HFF-Myc (cell line): ENCODE results near the gene PRPH.
"Not testable (repeated sequence)": the region's sequence is repeated elsewhere in the genome, so short reads cannot be mapped to it uniquely, and the experiment has no call there.

Source experiments
- DNase-seq: peaks from one replicate; pipeline ENCODE4 v3.0.0-alpha.2; 2011; ENCODE audit warnings: low read depth; ENCODE audit errors: extremely low read depth
- H3K4me3 ChIP-seq: replicated peaks from 2 replicates; pipeline ENCODE4 v1.5.1; 2011; ENCODE audit warnings: low read depth, mild to moderate bottlenecking, control low read depth, low read length
- TF ChIP-seq, protein P1 (sequence below): IDR thresholded peaks from 2 replicates; pipeline ENCODE4 v1.5.1; 2012; ENCODE audit warnings: mild to moderate bottlenecking, low read depth, low read length, control low read depth; ENCODE audit errors: missing control alignments

PRPH gene

DNA sequence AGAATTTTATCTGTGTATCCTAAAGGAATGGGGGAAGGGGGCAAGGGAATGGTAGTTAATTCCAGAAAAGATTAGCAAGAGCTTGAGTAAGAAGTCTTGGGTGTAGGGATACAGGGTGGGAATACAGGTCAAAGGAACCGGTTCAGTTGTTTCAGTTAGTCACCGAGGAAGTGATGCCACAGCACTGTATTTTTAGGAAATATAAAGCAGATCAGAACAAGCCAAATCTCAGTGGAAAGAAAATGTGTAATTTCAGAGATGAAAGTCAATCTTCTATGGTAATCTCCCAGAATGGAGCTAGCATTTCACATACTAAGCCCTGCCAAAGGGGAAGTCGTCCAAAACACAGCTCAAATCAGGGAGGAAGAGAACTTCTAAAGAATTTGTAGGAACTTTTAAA lies 34.8 kb upstream of the PRPH start:
- H3K4me3 ChIP-seq, result no peak overlapping the region
- TF ChIP-seq, protein P1, sequence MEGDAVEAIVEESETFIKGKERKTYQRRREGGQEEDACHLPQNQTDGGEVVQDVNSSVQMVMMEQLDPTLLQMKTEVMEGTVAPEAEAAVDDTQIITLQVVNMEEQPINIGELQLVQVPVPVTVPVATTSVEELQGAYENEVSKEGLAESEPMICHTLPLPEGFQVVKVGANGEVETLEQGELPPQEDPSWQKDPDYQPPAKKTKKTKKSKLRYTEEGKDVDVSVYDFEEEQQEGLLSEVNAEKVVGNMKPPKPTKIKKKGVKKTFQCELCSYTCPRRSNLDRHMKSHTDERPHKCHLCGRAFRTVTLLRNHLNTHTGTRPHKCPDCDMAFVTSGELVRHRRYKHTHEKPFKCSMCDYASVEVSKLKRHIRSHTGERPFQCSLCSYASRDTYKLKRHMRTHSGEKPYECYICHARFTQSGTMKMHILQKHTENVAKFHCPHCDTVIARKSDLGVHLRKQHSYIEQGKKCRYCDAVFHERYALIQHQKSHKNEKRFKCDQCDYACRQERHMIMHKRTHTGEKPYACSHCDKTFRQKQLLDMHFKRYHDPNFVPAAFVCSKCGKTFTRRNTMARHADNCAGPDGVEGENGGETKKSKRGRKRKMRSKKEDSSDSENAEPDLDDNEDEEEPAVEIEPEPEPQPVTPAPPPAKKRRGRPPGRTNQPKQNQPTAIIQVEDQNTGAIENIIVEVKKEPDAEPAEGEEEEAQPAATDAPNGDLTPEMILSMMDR, result no peak
- no peak for DNase-seq

DNA sequence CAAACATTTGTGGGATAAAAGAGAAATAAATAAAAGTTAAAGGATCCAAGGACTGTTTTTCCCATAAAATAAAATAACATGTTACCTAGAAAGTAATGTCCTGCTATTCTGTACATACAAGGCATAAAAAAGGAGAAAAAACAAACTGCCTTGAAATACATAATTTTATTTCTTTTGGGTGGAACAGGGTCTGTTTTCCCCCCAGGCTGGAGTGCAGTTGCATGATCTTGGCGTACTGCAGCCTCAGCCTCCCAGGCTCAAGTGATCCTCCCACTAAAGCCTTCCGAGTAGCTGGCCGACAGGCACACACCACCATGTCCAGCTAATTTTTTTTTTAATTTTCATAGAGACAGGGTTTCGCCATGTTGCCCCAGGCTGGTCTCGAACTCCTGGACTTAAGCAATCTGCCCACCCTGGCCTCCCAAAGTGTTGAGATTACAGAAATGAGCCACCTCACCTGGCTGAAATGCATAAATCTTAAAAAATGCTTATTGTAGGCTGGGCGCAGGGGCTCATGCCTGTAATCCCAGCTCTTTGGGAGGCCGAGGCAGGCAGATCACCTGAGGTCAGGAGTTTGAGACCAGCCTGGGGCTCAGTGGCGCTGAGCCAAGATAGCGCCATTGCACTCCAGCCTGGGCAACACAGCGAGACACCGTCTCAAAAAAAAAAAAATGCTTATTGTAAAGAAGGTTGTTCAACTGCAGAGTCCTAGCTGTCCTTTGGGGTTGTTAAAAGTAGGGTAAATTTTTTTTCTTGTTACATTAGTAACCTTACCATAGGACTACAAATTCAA lies 34.2 kb upstream of the PRPH start:
- no peak overlapping the region for H3K4me3 ChIP-seq
- DNase-seq, result no peak
- TF ChIP-seq, protein P1, result no peak

DNA sequence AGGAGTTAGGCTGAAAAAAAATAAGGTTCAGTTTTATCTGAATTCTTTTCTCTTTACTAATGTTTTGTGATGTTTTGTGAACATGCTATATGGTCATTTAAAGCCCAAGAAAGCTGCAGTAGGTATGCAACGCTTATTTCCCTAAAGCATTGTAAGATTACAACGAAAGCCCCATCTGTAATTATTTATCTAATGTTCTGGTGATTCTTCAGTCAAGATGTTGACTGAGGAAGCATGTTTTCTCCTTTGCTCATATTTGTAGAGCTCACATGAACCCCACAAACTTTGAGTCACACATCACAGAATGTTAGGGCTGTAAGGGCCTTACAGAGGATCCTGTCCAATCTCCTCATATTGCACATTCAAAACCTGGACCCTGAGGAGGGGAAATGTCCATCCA lies 33.2 kb upstream of the PRPH start:
- no peak for DNase-seq
- no peak overlapping the region for H3K4me3 ChIP-seq
- TF ChIP-seq, protein P1, result no peak

DNA sequence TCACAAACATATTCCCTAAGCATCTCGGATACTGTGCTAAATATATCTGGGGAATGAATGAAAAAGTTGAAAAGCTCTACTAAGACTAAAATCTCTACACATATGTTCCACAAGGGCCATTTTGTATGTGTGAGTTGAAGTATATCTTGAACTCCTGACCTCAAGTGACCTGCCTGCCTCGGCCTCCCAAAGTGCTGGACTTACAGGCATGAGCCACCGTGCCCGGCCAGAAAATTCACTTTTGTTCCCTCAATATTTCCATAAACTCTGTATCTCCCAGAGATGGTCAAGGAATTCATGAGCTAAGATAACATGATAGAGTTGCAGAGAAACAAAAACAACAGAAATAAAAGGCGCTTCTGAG lies 31.6 kb upstream of the PRPH start:
- peak overlapping the region; percentile 90 for H3K4me3 ChIP-seq
- no peak for DNase-seq
- TF ChIP-seq, protein P1, result no peak

DNA sequence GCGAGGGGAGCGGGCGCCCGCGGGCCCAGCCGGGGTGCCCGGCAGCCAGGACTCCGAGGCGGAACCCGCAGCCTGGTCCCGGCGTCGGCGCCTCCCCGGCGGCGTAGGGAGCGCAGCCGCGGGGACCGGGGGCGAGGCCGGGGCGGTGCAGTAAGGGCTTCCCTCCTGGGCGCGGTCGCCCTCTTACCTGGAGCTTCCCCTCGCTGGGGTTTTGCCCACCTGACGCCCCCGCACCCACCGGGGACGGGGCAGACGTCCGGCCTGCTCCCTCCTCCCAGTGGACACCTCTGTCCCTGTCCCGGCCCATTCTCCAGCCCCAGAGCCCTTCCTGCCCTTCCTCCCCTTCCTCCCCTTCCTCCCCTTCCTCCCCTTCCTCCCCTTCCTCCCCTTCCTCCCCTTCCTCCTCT lies 30.5 kb upstream of the PRPH start:
- TF ChIP-seq, protein P1, result no peak
- no peak for DNase-seq

DNA sequence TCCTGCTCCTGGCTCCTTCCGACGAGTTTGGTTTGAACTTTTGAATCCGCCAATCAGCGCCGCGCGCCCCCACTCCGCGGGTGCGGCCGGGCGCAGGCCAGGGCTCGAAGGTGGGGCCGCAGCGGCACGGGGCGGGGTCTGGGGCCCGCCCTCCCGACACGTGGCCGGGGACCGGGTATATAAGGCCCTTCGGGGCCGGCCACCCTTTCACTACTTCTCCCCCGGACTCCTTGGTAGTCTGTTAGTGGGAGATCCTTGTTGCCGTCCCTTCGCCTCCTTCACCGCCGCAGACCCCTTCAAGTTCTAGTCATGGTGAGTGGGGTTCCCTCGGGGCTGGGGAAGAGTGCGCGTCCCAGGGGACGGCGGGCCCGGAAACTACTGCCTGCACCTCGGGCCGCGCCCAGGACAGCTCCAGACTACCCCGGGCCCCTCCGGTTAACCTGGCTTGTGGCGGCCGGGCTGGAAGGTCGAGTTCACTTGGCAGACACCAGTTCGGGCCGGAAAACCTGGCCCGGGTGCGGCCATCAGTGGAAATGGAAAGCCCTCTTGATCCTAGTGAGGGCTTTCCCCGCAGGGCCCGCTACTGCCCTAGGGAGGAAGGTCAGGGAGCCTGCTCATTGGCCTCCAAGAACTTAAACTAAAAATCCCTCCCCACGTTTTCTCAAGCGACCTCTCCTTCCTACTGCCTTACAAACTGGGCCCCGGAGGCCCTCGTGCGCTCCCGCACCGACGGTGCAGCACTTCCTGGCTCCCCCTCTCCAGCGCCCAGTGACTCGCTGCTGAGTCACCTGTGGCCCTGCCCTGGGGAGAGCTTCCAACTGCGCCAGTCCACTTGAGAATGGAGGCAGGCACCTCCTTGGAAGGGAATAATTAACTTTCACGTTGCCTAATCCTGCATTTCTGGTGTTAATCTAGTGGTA lies 29.8 kb upstream of the PRPH start, which contains the start of gene TUBA1C:
Gene TUBA1C, plus strand, starts transcription at position 210 of the 920 bp plus-strand sequence. Its CDS starts 100 bp downstream, at position 310.
- H3K4me3 ChIP-seq, result peak within 1 kb of the TSS; percentile 90
- peak; percentile 78 for DNase-seq
- TF ChIP-seq, protein P1, result no peak

More for the DNA sequence above, 30.5 kb upstream of the PRPH start:
- H3K4me3 ChIP-seq, result peak overlapping the region; percentile 90

DNA sequence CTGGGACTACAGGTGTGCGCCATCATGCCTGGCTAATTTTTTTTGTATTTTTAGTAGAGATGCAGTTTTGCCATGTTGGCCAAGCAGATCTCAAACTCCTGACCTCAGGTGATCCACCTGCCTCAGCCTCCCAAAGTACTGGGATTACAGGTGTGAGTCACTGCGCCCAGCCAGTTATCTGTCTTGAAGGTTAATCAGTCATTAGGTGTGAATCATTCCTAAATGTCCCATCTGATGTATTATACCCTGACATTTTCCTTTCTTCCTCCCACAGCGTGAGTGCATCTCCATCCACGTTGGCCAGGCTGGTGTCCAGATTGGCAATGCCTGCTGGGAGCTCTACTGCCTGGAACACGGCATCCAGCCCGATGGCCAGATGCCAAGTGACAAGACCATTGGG lies 25.8 kb upstream of the PRPH start:
- H3K4me3 ChIP-seq, result 0 out of 2 replicates have a peak overlapping the region, but pooled peaks have one; percentile 90
- not testable (repeated sequence) for DNase-seq
